ENCODE results near the gene SARDH. TPM values are rescaled to one million over a fixed set of nuclear protein-coding genes. Genes with fewer than 3 reads are reported as not detected.
A peak's percentile ranks its signal among the peaks of the same experiment; 100 is the strongest.

Gene SARDH
- total and polyA plus RNA-seq, 2 of the 13 experiments (the other 11 are each of a cell fraction or from before 2014, with no cell fraction given), result 11.6 to 34.9 TPM

GRCh38 chr9:133713150-133713959, 24.8 kb downstream of the SARDH start (continued):
- no peak for TF ChIP-seq HNF1A (IDR thresholded peaks at IDR 0.05; ENCODE audit: low read depth)
- 0 out of 2 replicates have a peak, but pooled peaks have one; percentile 35 for TF ChIP-seq HNF1A (CRISPR knock-in tag; IDR thresholded peaks at IDR 0.05; ENCODE audit: borderline replicate concordance)
- TF ChIP-seq ZZZ3 (CRISPR knock-in tag; IDR thresholded peaks at IDR 0.05; ENCODE audit: borderline replicate concordance), result 0 out of 2 replicates have a peak, but pooled peaks have one; percentile 18
- TF ChIP-seq ARNT (IDR thresholded peaks at IDR 0.05), result no peak
- no peak for TF ChIP-seq MAFF (IDR thresholded peaks at IDR 0.05; ENCODE audit: low read depth, low read length)
- 0 out of 2 replicates have a peak, but pooled peaks have one; percentile 19 for TF ChIP-seq DRAP1 (CRISPR knock-in tag; IDR thresholded peaks at IDR 0.05)
- no peak for TF ChIP-seq ZKSCAN1 (IDR thresholded peaks at IDR 0.05; ENCODE audit: low read length)
- TF ChIP-seq PRPF4 (IDR thresholded peaks at IDR 0.05; ENCODE audit: low read depth, low read length, poor library complexity, severe bottlenecking), result no peak
- TF ChIP-seq ZBTB39 (CRISPR knock-in tag; IDR thresholded peaks at IDR 0.05), result peak; percentile 81; the same call in 1 of the 2 replicates
- TF ChIP-seq HNF4A (CRISPR knock-in tag; IDR thresholded peaks at IDR 0.05), result peak; percentile 84
- TF ChIP-seq ZNF281 (CRISPR knock-in tag; IDR thresholded peaks at IDR 0.05; ENCODE audit: borderline replicate concordance), result peak; percentile 29; the same call in 1 of the 2 replicates
- no peak for TF ChIP-seq ZNF253 (CRISPR knock-in tag; IDR thresholded peaks at IDR 0.05; ENCODE audit: borderline replicate concordance)
- TF ChIP-seq ZFY (CRISPR knock-in tag; IDR thresholded peaks at IDR 0.05), result peak; percentile 34; the same call in 1 of the 2 replicates
- no peak for TF ChIP-seq ZNF652 (CRISPR knock-in tag; IDR thresholded peaks at IDR 0.05; ENCODE audit: borderline replicate concordance, low read depth)
- peak; percentile 32; the same call in 1 of the 2 replicates for TF ChIP-seq ARID5B (CRISPR knock-in tag; IDR thresholded peaks at IDR 0.05)
